Peyer's patch (tissue), 4 donors: ENCODE measurements around the gene STPG3. TPM values are rescaled to one million over a fixed set of nuclear protein-coding genes. Genes with fewer than 3 reads are reported as not detected.

Source experiments
- DNase-seq, 3 donors: peaks; one replicate each; pipeline ENCODE4 v3.0.0-alpha.2; 2017 to 2019
- H3K27ac ChIP-seq, 4 donors: fragments of 200-600 bp; sonication (generic); one replicate each; pipeline ENCODE4 v1.5.1; 2016 to 2019
- H3K27me3 ChIP-seq, 2 donors: fragments of 200-600 bp; sonication (generic); one replicate each; pipeline ENCODE4 v1.5.1; 2019
- H3K36me3 ChIP-seq, 3 donors: fragments of 200-600 bp; sonication (generic); one replicate each; pipeline ENCODE4 v1.5.1; 2016 to 2019
- H3K4me1 ChIP-seq, 4 donors: fragments of 200-600 bp; sonication (generic); one replicate each; pipeline ENCODE4 v1.5.1; 2016 to 2019
- H3K4me3 ChIP-seq, 4 donors: fragments of 200-600 bp; sonication (generic); 1 replicate in 3 of 4; 2 replicates in 1 of 4; pipeline ENCODE4 v1.5.1; 2016 to 2019; ENCODE audit warnings: mild to moderate bottlenecking in 1 of 4
- H3K9me3 ChIP-seq, 4 donors: fragments of 200-600 bp; sonication (generic); one replicate each; pipeline ENCODE4 v1.5.1; 2016 to 2019; ENCODE audit warnings: mild to moderate bottlenecking in 1 of 4
- POLR2A ChIP-seq, 2 donors: fragments of 450-650 bp; IDR thresholded peaks; one replicate each; pipeline ENCODE4 v1.5.1; 2017; ENCODE audit warnings: antibody characterized with exemption in 2 of 2, mild to moderate bottlenecking in 2 of 2, moderate library complexity in 2 of 2
- total RNA-seq, 4 donors: library from RNA; depleted of rRNA; stranded (reverse); fragments of >200 nt; gene quantifications; one replicate each; pipeline ENCODE4 v1.1.0, GENCODE V29; 2016
- TF ChIP-seq, protein P1 (sequence below), 6 experiments: fragments of 450-650 bp in 4 of 6; fragments of 200-600 bp in 2 of 6; sonication (generic) in 1 of 6; IDR thresholded peaks; one replicate each; pipeline ENCODE4 v1.5.1; 2017 to 2019; ENCODE audit warnings: antibody characterized with exemption in 6 of 6, mild to moderate bottlenecking in 3 of 6, moderate library complexity in 1 of 6

The STPG3 gene
- total RNA-seq, 4 donors from 2014 or later, result not detected

DNA sequence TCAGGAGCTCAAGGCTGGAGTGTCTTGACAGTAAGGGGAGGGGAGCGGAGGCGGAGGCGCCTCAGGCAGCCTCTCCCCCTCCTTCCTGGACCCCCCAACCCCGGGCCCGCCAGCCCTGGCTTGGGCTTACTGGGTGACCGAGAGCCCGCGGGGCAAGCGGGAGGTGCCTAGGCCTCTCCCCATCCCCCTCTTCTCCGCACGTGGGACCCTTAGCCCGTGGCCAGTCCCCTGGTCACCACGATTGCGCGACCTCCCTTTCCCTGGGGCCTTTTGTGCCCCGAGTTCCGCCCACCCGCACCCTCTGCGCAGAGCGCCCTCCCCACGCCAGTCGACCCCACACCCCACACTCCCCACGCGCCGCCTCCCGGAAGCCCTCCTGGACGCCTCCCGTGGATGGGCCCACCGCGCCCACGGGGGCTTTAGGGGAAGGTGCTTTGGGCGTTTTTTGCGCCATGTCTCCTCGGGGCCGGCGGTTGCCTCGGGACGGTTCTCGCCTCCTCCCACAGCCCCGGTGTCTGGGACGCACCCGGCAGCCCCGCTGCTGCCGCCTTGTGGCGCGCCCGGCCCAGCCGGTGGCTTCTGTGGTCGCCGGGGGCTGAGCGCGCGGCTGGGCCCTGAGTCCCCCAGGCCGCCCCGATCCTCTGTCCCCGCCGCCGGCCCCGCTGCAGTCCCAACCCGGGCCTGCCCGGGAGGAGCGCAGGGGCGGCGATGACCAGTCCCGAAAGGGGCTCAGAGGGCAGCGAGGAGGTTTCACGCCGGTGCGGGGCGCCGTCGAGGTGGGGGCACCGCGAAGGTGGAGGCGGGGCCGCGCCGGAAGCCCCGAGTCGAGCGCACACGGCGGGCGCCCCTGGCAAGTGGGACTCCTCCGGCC lies 29.6 kb downstream of the STPG3 start:
- Histone ChIP-seq H3K27me3 (no peaks in the 10 kb centered on the region), H3K9me3 (no peaks in the 10 kb centered on the region), H3K27ac (peak overlapping the region in 1 of 4 donors; percentile 57), H3K36me3 (peaks cover 0 to 18% (median 3%) of the 10 kb centered on the region in 3 donors), H3K4me1 (peaks cover 11 to 44% (median 17%) of the 10 kb centered on the region in 4 donors), H3K4me3 (peak overlapping the region in 1 of 4 donors; percentile 12)
- no peak for DNase-seq
- TF ChIP-seq POLR2A (IDR thresholded peaks at IDR 0.05), result no peak
- TF ChIP-seq, protein P1, sequence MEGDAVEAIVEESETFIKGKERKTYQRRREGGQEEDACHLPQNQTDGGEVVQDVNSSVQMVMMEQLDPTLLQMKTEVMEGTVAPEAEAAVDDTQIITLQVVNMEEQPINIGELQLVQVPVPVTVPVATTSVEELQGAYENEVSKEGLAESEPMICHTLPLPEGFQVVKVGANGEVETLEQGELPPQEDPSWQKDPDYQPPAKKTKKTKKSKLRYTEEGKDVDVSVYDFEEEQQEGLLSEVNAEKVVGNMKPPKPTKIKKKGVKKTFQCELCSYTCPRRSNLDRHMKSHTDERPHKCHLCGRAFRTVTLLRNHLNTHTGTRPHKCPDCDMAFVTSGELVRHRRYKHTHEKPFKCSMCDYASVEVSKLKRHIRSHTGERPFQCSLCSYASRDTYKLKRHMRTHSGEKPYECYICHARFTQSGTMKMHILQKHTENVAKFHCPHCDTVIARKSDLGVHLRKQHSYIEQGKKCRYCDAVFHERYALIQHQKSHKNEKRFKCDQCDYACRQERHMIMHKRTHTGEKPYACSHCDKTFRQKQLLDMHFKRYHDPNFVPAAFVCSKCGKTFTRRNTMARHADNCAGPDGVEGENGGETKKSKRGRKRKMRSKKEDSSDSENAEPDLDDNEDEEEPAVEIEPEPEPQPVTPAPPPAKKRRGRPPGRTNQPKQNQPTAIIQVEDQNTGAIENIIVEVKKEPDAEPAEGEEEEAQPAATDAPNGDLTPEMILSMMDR (IDR thresholded peaks at IDR 0.05), result peak in 4 of 6 experiments; percentile 20 to 30 (median 23)

DNA sequence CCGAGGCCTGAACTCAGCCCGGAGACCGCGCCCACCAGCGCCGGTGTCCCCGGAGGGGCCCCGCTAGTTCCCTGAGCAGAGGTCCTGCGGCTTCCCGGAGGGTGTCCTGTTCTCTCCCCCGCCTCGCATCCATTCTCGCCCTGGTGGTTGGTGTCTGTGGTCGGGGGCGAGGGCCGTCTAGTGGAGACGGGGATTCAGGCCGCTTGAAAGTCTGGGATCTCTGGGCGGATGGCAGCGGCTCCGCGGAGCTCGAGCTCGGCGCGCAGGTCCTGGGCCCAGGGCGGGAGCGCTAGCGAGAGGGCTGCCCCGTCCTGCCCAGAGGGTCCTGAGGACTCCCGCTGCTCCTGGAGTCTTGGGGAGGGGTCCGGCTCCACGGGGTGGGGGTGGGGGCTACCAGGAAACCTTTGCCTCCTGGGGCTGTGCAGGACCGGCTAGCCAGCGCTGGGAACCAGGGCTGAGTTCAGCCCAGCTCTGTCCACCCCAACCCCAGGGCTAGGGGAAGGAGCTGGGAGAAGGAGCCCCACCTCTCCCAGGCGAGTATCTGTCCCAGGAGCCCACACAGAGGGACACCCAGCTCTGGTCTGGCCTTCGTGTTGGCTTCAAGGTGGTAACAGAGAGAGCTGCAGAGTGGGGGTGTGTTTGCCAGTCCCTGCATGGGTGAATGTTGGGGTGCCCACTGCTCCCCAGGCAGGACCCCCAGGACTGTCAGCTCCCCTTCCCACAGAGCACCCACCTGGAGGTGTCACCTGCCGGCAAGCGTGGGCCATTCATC lies 30.4 kb downstream of the STPG3 start:
- no peak for TF ChIP-seq POLR2A (IDR thresholded peaks at IDR 0.05)
- no peak overlapping the region for H3K4me3 ChIP-seq
- H3K27ac ChIP-seq, result peak overlapping the region in 1 of 4 donors; percentile 57
- H3K27me3 ChIP-seq, result no peaks in the 10 kb centered on the region
- DNase-seq, result no peak
- peaks cover 7 to 36% (median 13%) of the 10 kb centered on the region in 4 donors for H3K4me1 ChIP-seq
- no peaks in the 10 kb centered on the region for H3K9me3 ChIP-seq
- peaks cover 0 to 18% (median 3%) of the 10 kb centered on the region in 3 donors for H3K36me3 ChIP-seq

GRCh38 chr9:137286975-137287383 lies 35.9 kb downstream of the STPG3 start:
- H3K27ac ChIP-seq, result peak overlapping the region in 1 of 4 donors; percentile 27
- DNase-seq, result peak in 2 of 3 donors; percentile 83 to 85
- TF ChIP-seq POLR2A (IDR thresholded peaks at IDR 0.05), result no peak
- TF ChIP-seq, protein P1 (IDR thresholded peaks at IDR 0.05), result peak in 4 of 6 experiments; percentile 28 to 91 (median 87)
- no peaks in the 10 kb centered on the region for H3K4me1 ChIP-seq
- no peaks in the 10 kb centered on the region for H3K27me3 ChIP-seq
- peaks cover 0 to 3% (median 0%) of the 10 kb centered on the region in 3 donors for H3K36me3 ChIP-seq
- H3K9me3 ChIP-seq, result no peaks in the 10 kb centered on the region
- no peak overlapping the region for H3K4me3 ChIP-seq

- Histone ChIP-seq H3K4me3 (no peak overlapping the region), H3K9me3 (no peaks in the 10 kb centered on the region), H3K27me3 (no peaks in the 10 kb centered on the region), H3K4me1 (peaks cover 5 to 30% (median 13%) of the 10 kb centered on the region in 4 donors), H3K27ac (peak overlapping the region in 3 of 4 donors; percentile 84 to 99 (median 96)), H3K36me3 (no peaks in the 10 kb centered on the region)
- peak in 1 of 3 donors; percentile 53 for DNase-seq
- TF ChIP-seq POLR2A (IDR thresholded peaks at IDR 0.05), result no peak
- TF ChIP-seq, protein P1 (IDR thresholded peaks at IDR 0.05), result no peak
Measured at GRCh38 chr9:137293094-137293481, 42.0 kb downstream of the STPG3 start.

DNA sequence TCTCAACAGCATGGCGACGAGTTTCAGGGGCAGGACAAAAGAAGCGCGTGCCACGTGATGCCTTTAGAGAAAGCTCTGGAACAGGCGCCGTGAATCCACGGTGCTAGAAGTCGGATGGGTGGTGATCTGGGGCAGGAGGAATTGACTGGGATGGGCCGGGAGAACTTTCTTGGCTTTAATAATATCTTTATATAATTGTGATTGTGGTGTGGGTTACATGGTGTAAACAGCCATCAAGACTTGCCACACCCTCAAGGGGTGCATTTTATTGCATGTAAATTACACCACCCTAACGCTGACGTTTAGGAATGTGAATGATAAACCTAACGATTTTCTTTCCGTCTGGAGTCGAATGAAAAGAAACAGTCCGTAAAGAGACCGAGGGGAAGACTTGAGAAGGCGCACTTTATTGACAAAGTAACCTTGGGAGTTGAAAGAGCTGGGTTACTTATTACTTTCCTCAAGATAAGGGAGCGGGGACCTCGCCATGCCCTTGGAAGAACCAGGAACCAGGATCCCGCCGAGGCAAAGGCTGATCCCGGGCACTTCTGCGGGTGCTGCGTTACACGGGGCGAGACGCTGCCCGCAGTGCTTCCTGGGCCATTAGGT lies 42.5 kb downstream of the STPG3 start:
- TF ChIP-seq POLR2A (IDR thresholded peaks at IDR 0.05), result peak in 1 of 2 donors; percentile 48
- TF ChIP-seq, protein P1 (IDR thresholded peaks at IDR 0.05), result no peak
- Histone ChIP-seq H3K27ac (peak overlapping the region in 3 of 4 donors; percentile 84 to 99 (median 96)), H3K9me3 (no peaks in the 10 kb centered on the region), H3K4me3 (peak overlapping the region in 1 of 4 donors; percentile 13), H3K4me1 (peaks cover 5 to 35% (median 13%) of the 10 kb centered on the region in 4 donors), H3K36me3 (no peaks in the 10 kb centered on the region), H3K27me3 (no peaks in the 10 kb centered on the region)
- peak in 2 of 3 donors; percentile 88 to 89 for DNase-seq
